K562 (cell line): ENCODE measurements around the gene TRPM2. TPM values are rescaled to one million over a fixed set of nuclear protein-coding genes. Genes with fewer than 3 reads are reported as not detected.

ENCODE experiments used
- ARHGAP35 ChIP-seq: fragments of 450-650 bp; IDR thresholded peaks from 2 replicates; pipeline ENCODE4 v1.6.1; 2018; ENCODE audit not compliant: partially characterized antibody
- ARID4B ChIP-seq: sonication (generic); formaldehyde crosslinking; IDR thresholded peaks from 2 replicates; pipeline ENCODE4 v1.8.0; 2022; ENCODE audit warnings: mild to moderate bottlenecking, missing genetic modification reagents
- C11orf30 ChIP-seq: fragments of 450-650 bp; IDR thresholded peaks from 2 replicates; pipeline ENCODE4 v1.6.1; 2016; ENCODE audit warnings: low read depth, mild to moderate bottlenecking
- CBX5 ChIP-seq: IDR thresholded peaks from 2 replicates; pipeline ENCODE4 v1.6.1; 2014; ENCODE audit warnings: low read depth, borderline replicate concordance
- CHD2 ChIP-seq: IDR thresholded peaks from 2 replicates; pipeline ENCODE4 v1.6.1; 2011; ENCODE audit warnings: low read depth, low read length
- FIP1L1 ChIP-seq: fragments of 200-400 bp; formaldehyde crosslinking; IDR thresholded peaks from 2 replicates; pipeline ENCODE4 v1.6.1; 2018; ENCODE audit warnings: mild to moderate bottlenecking, low read depth, low read length; ENCODE audit not compliant: poor library complexity, severe bottlenecking
- FOXO4 ChIP-seq: fragments of 450-650 bp; formaldehyde crosslinking; IDR thresholded peaks from 2 replicates; pipeline ENCODE4 v1.4.0; 2020; ENCODE audit warnings: mild to moderate bottlenecking, moderate library complexity
- FUS ChIP-seq: fragments of 200-400 bp; formaldehyde crosslinking; optimal IDR thresholded peaks from 2 replicates; pipeline ENCODE3; 2017; ENCODE audit warnings: low read depth, low read length
- JUN ChIP-seq, 2 experiments: sonication (generic) in 1 of 2; formaldehyde crosslinking in 1 of 2; IDR thresholded peaks; 2 replicates each; pipeline versions ENCODE4 v1.6.1 to v1.8.0; 2012 to 2022; ENCODE audit warnings: borderline replicate concordance in 2 of 2, mild to moderate bottlenecking in 2 of 2, improper control_type of control experiment in 1 of 2, low read depth in 1 of 2, low read length in 1 of 2, missing genetic modification reagents in 1 of 2
- JUNB ChIP-seq: fragments of 450-650 bp; formaldehyde crosslinking; conservative IDR thresholded peaks from 2 replicates; pipeline ENCODE4 v1.4.0; 2020; ENCODE audit warnings: mild to moderate bottlenecking
- KDM5B ChIP-seq: fragments of 200-600 bp; sonication (generic); IDR thresholded peaks from 2 replicates; pipeline ENCODE4 v1.6.1; 2012; ENCODE audit warnings: low read depth, mild to moderate bottlenecking, moderate library complexity, low read length, control low read depth, inconsistent platforms; ENCODE audit not compliant: insufficient replicate concordance
- NEUROD1 ChIP-seq: fragments of 150-350 bp; IDR thresholded peaks from 2 replicates; pipeline ENCODE4 v1.6.1; 2014; ENCODE audit warnings: borderline replicate concordance, low read length, low read depth; ENCODE audit not compliant: partially characterized antibody
- NFIC ChIP-seq: fragments of 450-650 bp; IDR thresholded peaks from 2 replicates; pipeline ENCODE4 v1.6.1; 2017; ENCODE audit warnings: mild to moderate bottlenecking, inconsistent platforms
- NFXL1 ChIP-seq: fragments of 450-650 bp; formaldehyde crosslinking; IDR thresholded peaks from 2 replicates; pipeline ENCODE4 v1.4.0; 2021; ENCODE audit warnings: mild to moderate bottlenecking
- NR4A1 ChIP-seq, 2 experiments: fragments of 250-450 bp in 1 of 2; fragments of 450-650 bp in 1 of 2; sonication (Bioruptor Pico) in 1 of 2; IDR thresholded peaks; 2 replicates each; pipeline versions ENCODE4 v1.4.0 to v1.6.1; 2016 to 2020; ENCODE audit warnings: mild to moderate bottlenecking in 2 of 2, missing compliant biosample characterization in 1 of 2, missing genetic modification characterization in 1 of 2, moderate library complexity in 1 of 2
- ZBTB34 ChIP-seq: fragments of 250-450 bp; sonication (Bioruptor Pico); IDR thresholded peaks from 2 replicates; pipeline ENCODE4 v1.8.0; 2021; ENCODE audit warnings: mild to moderate bottlenecking, moderate library complexity
- ZBTB8A ChIP-seq: fragments of 450-650 bp; IDR thresholded peaks from 2 replicates; pipeline ENCODE4 v1.6.1; 2018; ENCODE audit warnings: mild to moderate bottlenecking, moderate library complexity; ENCODE audit not compliant: partially characterized antibody
- ZNF175 ChIP-seq: fragments of 200-800 bp; sonication (Bioruptor generic); IDR thresholded peaks from 2 replicates; pipeline ENCODE4 v1.6.1; 2016; ENCODE audit warnings: low read depth, mild to moderate bottlenecking, missing genetic modification characterization, missing compliant biosample characterization
- polyA plus RNA-seq, 8 experiments: library from polyadenylated mRNA; depleted of rRNA in 4 of 8; stranded (reverse) in 5 of 8; unstranded in 3 of 8; fragments of >200 nt; fragmentation: Nextera tagmentation in 2 of 8; fragmentation: Illumina TruSeq in 1 of 8; extraction: Ambion mirVana in 2 of 8; extraction: Trizol in 1 of 8; gene quantifications; 2 replicates each; pipeline versions ENCODE4 v1.2.1 to v1.2.3, GENCODE V29; 2011 to 2014; ENCODE audit warnings: inconsistent platforms in 1 of 8, missing spikeins in 1 of 8
- total RNA-seq, 7 experiments: library from RNA; depleted of rRNA in 6 of 7; stranded (reverse); fragments of >200 nt in 6 of 7; fragmentation: Illumina TruSeq in 2 of 7; extraction: Trizol in 2 of 7; gene quantifications; 2 replicates each; pipeline versions ENCODE4 v1.2.1 to v1.2.3, GENCODE V29; 2011 to 2021; ENCODE audit warnings: low replicate concordance in 1 of 7
- TF ChIP-seq, protein P1 (sequence below): sonication (generic); formaldehyde crosslinking; IDR thresholded peaks from 2 replicates; pipeline ENCODE4 v1.9.0; 2022; ENCODE audit warnings: mild to moderate bottlenecking, missing genetic modification reagents

The TRPM2 gene
- total and polyA plus RNA-seq, 9 of the 15 experiments (the other 6 are each of a cell fraction or from before 2014, with no cell fraction given): 0.33 to 2.1 (median 0.98) TPM; not detected in 2

- no peak for TF ChIP-seq ZNF175
- no peak for TF ChIP-seq JUN (IDR thresholded peaks at IDR 0.05; ENCODE audit: borderline replicate concordance, low read depth, low read length)
- no peak for TF ChIP-seq JUN (CRISPR knock-in tag; IDR thresholded peaks at IDR 0.05; ENCODE audit: borderline replicate concordance)
- TF ChIP-seq ZBTB8A: no peak
- no peak for TF ChIP-seq C11orf30
- no peak for TF ChIP-seq CBX5
- TF ChIP-seq, protein P1, sequence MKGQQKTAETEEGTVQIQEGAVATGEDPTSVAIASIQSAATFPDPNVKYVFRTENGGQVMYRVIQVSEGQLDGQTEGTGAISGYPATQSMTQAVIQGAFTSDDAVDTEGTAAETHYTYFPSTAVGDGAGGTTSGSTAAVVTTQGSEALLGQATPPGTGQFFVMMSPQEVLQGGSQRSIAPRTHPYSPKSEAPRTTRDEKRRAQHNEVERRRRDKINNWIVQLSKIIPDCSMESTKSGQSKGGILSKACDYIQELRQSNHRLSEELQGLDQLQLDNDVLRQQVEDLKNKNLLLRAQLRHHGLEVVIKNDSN (CRISPR knock-in tag): no peak
- TF ChIP-seq ARHGAP35: no peak
- 0 out of 2 replicates have a peak, but pooled peaks have one; percentile 36 for TF ChIP-seq CHD2
- no peak for TF ChIP-seq KDM5B
- 0 out of 2 replicates have a peak, but pooled peaks have one; percentile 7 for TF ChIP-seq NFIC
- TF ChIP-seq NEUROD1: no peak
- TF ChIP-seq NR4A1 (CRISPR knock-in tag; IDR thresholded peaks at IDR 0.05): no peak
- no peak for TF ChIP-seq NR4A1 (tag; IDR thresholded peaks at IDR 0.05)
- TF ChIP-seq FIP1L1: no peak
- TF ChIP-seq ZBTB34: no peak
- no peak for TF ChIP-seq FUS
- TF ChIP-seq JUNB (CRISPR knock-in tag): no peak
- TF ChIP-seq ARID4B (CRISPR knock-in tag): no peak
- no peak for TF ChIP-seq FOXO4
- no peak for TF ChIP-seq NFXL1 (CRISPR knock-in tag)
Measured at GRCh38 chr21:44485254-44485793, 131.9 kb downstream of the TRPM2 start (continued).
